DOHH2 (cell line): ENCODE data around the gene GRIN2D.

Experiments
- CTCF ChIP-seq: fragments of 200-600 bp; sonication (generic); IDR thresholded peaks from one replicate; pipeline ENCODE4 v1.5.1; 2014; ENCODE audit warnings: antibody characterized with exemption, mild to moderate bottlenecking, low read depth, low read length; ENCODE audit not compliant: poor library complexity, severe bottlenecking
- EZH2phosphoT487 ChIP-seq: fragments of 200-600 bp; sonication (generic); IDR thresholded peaks from 2 replicates; pipeline ENCODE4 v1.6.1; 2017; ENCODE audit warnings: borderline replicate concordance, mild to moderate bottlenecking, antibody characterized with exemption, low read length, moderate library complexity, mixed read lengths

GRCh38 chr19:48354332-48354992, 39.0 kb upstream of the GRIN2D start:
- no peak for TF ChIP-seq CTCF
- TF ChIP-seq EZH2phosphoT487, result no peak
